DMS53 treated with DMSO at 0.1 percent for 48 hours (cell line): Measurements from ENCODE around the gene TFAP2A.

Experiments
- DNase-seq: peaks from one replicate; lab custom pipeline; 2025; ENCODE audit not compliant: unreplicated experiment; lab: John Stamatoyannopoulos, UW

TFAP2A gene

GRCh38 chr6:10414756-10415616 is at the start of gene TFAP2A:
TSS of gene TFAP2A (minus strand) at chr6:10415074. CDS start at chr6:10414991, 83 bp downstream.
- DNase-seq: no peak

GRCh38 chr6:10463491-10464481 is 48.9 kb upstream of the TFAP2A start:
- no peak for DNase-seq

DNA sequence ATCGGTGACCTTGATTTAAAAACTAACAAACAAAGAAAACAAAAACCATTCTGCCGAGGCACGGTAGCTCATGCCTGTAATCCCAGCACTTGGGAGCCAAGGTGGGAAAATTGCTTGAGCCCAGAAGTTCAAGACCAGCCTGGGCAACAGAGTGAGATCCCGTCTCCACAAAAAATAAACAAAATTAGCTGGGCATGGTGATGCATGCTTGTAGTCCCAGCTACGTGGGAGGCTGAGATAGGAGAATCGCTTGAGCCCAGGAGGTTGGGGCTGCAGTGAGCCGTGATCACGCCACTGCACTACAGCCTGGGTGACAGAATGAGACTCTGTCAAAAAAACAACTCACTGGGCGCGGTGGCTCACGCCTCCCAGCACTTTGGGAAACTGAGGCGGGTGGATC is 48.2 kb upstream of the TFAP2A start:
- DNase-seq: no peak

DNA sequence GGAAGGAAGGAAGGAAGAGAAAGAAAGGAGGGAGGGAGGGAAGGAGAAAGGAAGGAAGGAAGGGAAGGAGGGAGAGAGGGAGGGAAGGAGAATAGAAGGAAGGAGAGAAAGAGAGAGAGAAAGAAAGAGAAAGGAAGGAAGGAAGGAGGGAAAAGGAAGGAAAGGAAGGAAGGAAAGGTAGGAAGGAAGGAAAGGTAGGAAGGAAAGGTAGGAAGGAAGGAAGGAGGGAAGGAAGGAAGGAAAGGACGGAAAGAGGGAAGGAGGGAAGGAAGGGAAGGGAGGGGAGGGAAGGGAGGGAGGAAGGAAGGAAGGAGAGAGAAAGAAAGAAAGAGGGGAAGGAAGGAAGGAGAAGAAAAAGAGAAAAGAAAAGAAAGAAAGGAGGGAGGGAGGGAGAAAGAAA is 47.0 kb upstream of the TFAP2A start:
- no peak for DNase-seq

DNA sequence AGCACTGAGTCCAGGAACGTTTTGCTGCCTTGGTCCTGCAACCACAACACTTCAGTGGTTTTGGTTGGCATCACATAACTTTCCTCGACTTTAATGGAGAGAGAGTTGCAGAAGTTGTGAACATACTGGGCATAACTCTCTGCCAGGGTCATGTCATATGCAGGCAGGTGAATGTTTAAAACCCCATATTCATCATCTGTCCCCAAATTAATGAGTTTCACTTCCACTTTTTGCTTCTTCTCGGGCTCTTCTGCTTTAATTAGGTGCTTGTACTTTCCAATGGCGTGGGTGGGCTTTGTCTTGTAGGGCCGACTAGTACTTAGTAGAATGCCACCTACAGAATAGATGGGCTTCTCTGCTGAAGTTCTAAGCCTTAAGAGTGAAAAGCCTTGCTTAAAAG is 45.2 kb upstream of the TFAP2A start:
- DNase-seq: no peak

- no peak for DNase-seq
Observed at GRCh38 chr6:10458287-10458686, 43.4 kb upstream of the TFAP2A start.

DNA sequence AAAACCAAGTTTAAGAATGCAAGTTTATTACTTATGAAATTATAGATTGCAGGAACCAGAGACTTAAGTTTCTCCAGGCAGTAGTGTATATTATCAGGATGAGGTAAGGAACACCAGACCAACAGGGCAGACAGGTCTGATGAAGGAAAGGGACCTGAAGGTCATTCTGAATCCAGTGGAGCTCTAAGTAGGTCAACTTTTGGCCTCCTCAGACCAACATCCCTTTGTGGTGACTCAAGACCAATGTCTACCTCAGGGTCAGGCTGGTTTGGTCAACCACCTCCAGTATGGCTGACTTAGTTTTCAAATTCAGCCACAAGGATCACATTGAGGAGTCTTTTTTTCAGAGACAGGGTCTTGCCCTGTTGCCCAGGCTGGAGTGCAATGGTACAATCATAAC is 38.7 kb upstream of the TFAP2A start:
- no peak for DNase-seq

GRCh38 chr6:10451828-10452509 is 37.1 kb upstream of the TFAP2A start:
- DNase-seq: no peak

GRCh38 chr6:10451394-10451793 is 36.5 kb upstream of the TFAP2A start:
- DNase-seq: no peak

- no peak for DNase-seq
Observed at GRCh38 chr6:10449751-10450150, 34.9 kb upstream of the TFAP2A start.

DNA sequence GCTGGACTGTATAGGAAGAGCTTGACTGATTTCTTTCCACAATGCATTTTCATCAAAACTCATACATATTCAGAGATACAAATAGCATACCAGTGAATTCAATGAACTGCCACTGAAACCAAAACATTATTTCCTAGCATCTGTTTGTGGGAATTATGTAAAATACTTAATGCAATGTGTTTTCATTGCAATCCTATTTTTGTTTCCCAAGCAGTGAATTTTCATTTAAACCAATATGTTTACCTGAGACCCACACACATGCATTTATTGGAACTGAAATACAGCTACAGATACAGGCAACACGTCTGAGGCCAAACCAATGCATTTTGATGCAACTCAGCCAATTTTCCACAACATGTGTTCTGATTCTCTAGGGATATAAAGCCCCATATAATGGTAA is 33.2 kb upstream of the TFAP2A start:
- DNase-seq: no peak

GRCh38 chr6:10446548-10446947 is 31.7 kb upstream of the TFAP2A start:
- DNase-seq: no peak

DNA sequence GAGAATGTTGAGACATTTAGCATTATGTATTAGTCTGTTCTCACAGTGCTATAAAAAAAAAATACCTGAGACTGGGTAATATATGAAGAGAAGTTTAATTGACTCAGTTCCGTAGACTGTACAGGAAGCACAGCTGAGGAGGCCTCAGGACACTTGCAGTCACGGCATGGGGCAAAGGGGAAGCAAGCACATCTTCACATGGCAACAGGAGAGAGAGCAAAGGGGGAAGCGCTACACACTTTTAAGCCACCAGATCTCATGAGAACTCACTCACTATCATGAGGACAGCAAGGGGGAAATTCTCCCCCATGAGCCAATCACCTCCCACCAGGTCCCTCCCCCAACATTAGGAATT is 26.8 kb upstream of the TFAP2A start:
- DNase-seq: no peak

GRCh38 chr6:10441004-10441654 is 26.3 kb upstream of the TFAP2A start:
- no peak for DNase-seq

GRCh38 chr6:10437891-10438290 is 23.0 kb upstream of the TFAP2A start:
- no peak for DNase-seq

DNA sequence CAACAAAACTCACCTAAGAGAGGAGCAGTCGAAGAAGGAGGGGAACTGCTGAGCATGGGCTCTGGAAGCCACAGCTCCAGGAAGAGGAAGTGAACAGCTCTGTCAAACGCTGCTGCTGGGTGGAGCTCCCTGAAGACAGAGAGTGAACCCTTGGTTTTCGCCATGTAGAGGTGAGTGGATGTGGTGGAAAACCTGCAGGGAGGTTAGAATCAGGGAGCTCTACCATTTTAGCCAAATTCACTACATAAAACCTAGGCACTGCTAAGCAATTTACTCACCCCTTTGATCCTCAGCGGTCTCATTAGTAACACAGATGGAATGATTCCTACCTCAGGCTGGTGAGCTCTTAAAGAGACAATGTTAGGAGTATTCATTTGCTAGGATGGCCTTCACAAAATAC is 19.4 kb upstream of the TFAP2A start:
- DNase-seq: no peak

DNA sequence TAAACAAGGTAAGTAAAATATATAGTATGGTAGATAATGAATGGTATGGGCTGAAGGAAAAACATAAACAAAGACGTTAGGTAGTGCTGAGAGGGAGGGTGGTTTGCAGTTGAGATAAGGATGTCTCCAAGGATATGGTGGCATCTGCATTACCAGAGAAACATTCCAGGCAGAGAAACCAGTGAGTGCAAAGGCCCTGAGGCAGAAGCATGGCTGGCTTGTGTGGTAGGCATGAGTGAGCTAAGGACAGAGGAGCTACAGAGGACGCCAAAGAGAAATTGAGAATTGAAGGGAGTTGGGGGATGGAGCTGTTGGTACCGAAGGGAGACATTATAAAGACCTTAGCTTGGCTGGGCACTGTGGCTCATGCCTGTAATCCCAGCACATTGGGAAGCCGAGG is 18.4 kb upstream of the TFAP2A start:
- no peak for DNase-seq

DNA sequence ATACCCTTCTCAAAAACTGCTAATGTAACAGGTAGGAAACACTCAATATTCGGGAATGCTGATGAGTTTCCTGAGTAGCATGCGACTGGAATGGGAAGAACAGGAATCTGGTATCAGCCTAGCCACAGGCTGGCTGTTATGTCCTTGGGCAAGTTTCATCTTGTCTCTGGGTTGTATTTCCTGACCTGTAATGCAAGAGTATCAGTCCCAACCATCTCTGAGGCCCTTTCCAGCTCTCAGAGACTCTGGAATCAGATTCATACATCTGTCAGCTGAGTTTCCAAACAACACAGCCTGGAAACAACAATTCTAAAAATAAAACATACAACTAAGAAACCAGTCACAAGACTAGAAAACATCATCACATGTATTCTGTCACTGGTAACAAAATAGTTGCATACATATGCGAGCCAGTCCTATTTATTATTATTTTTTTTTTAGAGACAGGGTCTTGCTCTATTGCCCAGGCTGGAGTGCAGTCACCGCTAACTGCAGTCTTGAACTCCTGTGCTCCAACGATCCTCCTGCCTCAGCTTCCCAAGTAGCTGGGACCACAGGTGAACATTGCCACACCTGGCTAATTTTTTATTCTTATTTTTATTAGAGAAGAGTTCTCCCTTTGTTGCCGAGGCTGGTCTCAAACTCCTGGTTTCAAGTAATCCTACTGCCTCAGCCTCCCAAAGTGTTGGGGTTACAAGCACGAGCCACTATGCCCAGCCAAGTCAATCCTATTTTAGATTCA is 16.7 kb upstream of the TFAP2A start:
- no peak for DNase-seq

DNA sequence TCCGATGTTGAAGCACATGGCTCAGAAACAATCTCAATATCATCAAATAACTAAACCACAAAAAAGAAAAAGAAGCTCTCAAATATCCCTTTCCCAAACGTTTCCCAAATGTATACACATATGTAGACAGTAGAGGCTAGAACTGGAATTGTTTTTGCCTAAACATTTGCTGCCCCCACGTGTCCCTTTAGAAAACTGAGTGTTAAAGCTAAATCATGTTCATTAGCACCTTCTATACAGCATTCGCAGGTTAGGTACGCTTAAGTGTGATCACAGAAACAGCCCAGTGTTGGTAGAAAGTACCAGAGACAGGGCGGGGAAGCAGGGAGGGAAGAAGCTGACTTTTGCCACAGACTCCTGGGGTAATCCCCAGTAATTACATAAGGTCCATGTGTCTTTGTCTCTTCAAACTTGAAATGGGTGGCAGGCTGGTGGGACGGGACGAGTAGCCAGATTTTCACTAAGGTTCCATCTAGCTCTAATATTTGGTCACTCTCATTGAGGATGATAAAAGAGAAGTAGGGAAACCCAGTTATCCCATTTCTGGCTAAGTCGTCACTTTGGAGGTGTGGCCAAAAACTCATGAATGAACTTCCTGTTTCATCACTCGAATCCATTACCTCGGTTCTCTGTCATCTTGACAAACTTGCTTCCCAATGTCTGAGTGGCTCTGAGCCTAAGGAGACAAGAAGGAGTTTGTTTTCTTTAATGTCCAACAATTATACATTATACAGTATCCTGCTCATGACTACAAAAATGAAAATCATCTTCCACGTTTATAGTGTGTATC is 15.0 kb upstream of the TFAP2A start:
- DNase-seq: peak; percentile 36
